ENCODE data around the gene ASCC2. TPM values are rescaled to one million over a fixed set of nuclear protein-coding genes. Genes with fewer than 3 reads are reported as not detected.

Gene ASCC2
- total RNA-seq, 4 donors from 2014 or later, result 30.2 to 53.2 (median 45.8) TPM

DNA sequence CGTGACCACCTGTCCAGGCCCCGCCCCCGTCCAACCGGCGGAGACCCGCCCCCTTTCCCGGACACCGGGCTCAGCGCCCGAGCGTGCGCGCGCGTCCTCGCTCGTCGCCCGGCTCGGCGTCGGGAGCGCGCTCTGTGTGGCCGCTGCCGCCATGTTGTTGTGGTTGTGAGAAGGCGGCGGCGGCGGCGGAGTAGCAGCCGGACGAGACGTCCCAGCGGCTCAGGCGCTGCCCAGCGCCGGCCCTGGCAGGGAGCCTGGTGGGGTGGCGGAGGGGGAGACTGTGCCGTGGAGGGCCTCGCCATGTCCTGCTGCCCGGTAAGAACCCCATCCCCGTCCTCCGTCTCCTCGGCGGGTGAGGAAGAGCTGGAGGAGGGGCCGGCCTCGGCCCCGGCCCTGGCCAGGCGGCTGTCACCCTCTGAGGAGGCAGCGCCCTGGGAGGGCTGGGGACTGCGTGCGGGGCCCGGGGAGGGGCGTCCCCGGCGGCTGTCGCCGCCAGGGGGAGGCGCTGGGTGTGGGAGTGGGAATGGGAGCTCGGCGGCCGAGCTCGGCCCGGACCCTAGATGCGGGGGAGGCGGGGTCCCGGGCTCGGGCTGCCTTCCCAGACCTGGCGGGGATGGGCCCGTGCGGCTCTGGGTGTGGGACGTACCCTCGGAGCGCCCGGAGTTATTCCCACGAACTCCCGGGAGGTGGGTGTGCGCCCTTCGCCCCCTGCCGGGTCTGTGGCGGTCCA is 45.1 kb upstream of the ASCC2 start, which contains the start of gene MTMR3:
Gene MTMR3, plus strand, starts transcription at position 130 of the 730 bp plus-strand sequence. CDS start 87,886 bp downstream, outside the sequence.
- H3K4me3 ChIP-seq (ENCODE audit: low read depth, poor library complexity, severe bottlenecking), result peak within 1 kb of the TSS; percentile 86
- intact Hi-C loops (cut with DNase I; ENCODE audit: low total_unique reads), result no loop called here
- WGBS, 2 donors, result 0% methylated on average over 65 to 66 of the region's 82 CpGs
- peak in 1 of 2 donors; percentile 78 for TF ChIP-seq POLR2A (IDR thresholded peaks at IDR 0.05)
- TF ChIP-seq, protein P1, sequence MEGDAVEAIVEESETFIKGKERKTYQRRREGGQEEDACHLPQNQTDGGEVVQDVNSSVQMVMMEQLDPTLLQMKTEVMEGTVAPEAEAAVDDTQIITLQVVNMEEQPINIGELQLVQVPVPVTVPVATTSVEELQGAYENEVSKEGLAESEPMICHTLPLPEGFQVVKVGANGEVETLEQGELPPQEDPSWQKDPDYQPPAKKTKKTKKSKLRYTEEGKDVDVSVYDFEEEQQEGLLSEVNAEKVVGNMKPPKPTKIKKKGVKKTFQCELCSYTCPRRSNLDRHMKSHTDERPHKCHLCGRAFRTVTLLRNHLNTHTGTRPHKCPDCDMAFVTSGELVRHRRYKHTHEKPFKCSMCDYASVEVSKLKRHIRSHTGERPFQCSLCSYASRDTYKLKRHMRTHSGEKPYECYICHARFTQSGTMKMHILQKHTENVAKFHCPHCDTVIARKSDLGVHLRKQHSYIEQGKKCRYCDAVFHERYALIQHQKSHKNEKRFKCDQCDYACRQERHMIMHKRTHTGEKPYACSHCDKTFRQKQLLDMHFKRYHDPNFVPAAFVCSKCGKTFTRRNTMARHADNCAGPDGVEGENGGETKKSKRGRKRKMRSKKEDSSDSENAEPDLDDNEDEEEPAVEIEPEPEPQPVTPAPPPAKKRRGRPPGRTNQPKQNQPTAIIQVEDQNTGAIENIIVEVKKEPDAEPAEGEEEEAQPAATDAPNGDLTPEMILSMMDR (IDR thresholded peaks at IDR 0.05), result peak in 1 of 3 donors; percentile 22
- DNase-seq (ENCODE audit: low spot score in 2 of 2), result peak; percentile 91 to 98

DNA sequence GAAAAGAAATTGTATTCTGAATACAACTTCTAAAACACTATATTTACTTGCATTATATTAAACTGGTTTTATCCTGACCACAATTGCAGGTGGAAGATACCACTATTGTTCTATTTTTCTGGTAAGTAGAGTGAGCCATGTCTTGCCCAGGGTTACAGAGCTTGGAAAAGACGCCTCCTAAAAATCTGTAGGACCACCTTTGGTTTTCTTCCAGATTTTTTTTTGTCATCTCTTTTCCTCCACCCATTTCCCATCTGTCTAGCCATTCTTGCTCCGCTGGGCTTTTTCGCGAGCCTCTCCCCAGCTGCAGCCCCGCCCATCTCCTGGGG is 44.6 kb upstream of the ASCC2 start:
- no peak overlapping the region for H3K4me3 ChIP-seq (ENCODE audit: low read depth, poor library complexity, severe bottlenecking)
- no peak for TF ChIP-seq POLR2A (IDR thresholded peaks at IDR 0.05)
- TF ChIP-seq, protein P1 (IDR thresholded peaks at IDR 0.05), result no peak
- WGBS, 2 donors, result 0% methylated on average over 5 of the region's 5 CpGs
- intact Hi-C loops (cut with DNase I; ENCODE audit: low total_unique reads), result no loop called here
- DNase-seq (ENCODE audit: low spot score in 2 of 2), result no peak

GRCh38 chr22:29879753-29880152 is 41.7 kb upstream of the ASCC2 start:
- TF ChIP-seq POLR2A (IDR thresholded peaks at IDR 0.05), result no peak
- 95% methylated on average over 5 of the region's 5 CpGs for WGBS, 2 donors
- intact Hi-C loops (cut with DNase I; ENCODE audit: low total_unique reads), result no loop called here
- no peak overlapping the region for H3K4me3 ChIP-seq (ENCODE audit: low read depth, poor library complexity, severe bottlenecking)
- DNase-seq (ENCODE audit: low spot score in 2 of 2), result no peak

- intact Hi-C loops (cut with DNase I; ENCODE audit: low total_unique reads), result no loop called here
- WGBS, 2 donors, result 60 to 71% methylated on average over 2 of the region's 2 CpGs
- TF ChIP-seq POLR2A (IDR thresholded peaks at IDR 0.05), result no peak
- TF ChIP-seq, protein P1 (IDR thresholded peaks at IDR 0.05), result no peak
- no peak overlapping the region for H3K4me3 ChIP-seq (ENCODE audit: low read depth, poor library complexity, severe bottlenecking)
- no peak for DNase-seq (ENCODE audit: low spot score in 2 of 2)
Measured at GRCh38 chr22:29877620-29878019, 39.5 kb upstream of the ASCC2 start.

- no peak for DNase-seq (ENCODE audit: low spot score in 2 of 2)
- WGBS, 2 donors, result 82 to 83% methylated on average over 2 of the region's 2 CpGs
- intact Hi-C loops (cut with DNase I; ENCODE audit: low total_unique reads), result no loop called here
- TF ChIP-seq POLR2A (IDR thresholded peaks at IDR 0.05), result no peak
- TF ChIP-seq, protein P1 (IDR thresholded peaks at IDR 0.05), result no peak
- H3K4me3 ChIP-seq (ENCODE audit: low read depth, poor library complexity, severe bottlenecking), result no peak overlapping the region
Measured at GRCh38 chr22:29873943-29874342, 35.9 kb upstream of the ASCC2 start.

GRCh38 chr22:29872989-29873388 is 34.9 kb upstream of the ASCC2 start:
- 70 to 79% methylated on average over 5 of the region's 5 CpGs for WGBS, 2 donors
- TF ChIP-seq POLR2A (IDR thresholded peaks at IDR 0.05), result no peak
- TF ChIP-seq, protein P1 (IDR thresholded peaks at IDR 0.05), result no peak
- H3K4me3 ChIP-seq (ENCODE audit: low read depth, poor library complexity, severe bottlenecking), result no peak overlapping the region
- DNase-seq (ENCODE audit: low spot score in 2 of 2), result no peak
- intact Hi-C loops (cut with DNase I; ENCODE audit: low total_unique reads), result no loop called here
